Mucosa of gallbladder (tissue), 1 donor: ENCODE results near the gene VPS16. TPM values are rescaled to one million over a fixed set of nuclear protein-coding genes. Genes with fewer than 3 reads are reported as not detected.

ENCODE experiments used
- DNase-seq: peaks from one replicate; pipeline ENCODE4 v3.0.0-alpha.2; 2020; ENCODE audit warnings: low spot score
- total RNA-seq: library from RNA; stranded (reverse); gene quantifications from one replicate; pipeline ENCODE4 v1.2.1, GENCODE V29; 2021
- donor health status: DM: no; HTN: no; CAD: no.

Gene VPS16
- total RNA-seq, 1 donor from 2014 or later: 43.2 TPM

GRCh38 chr20:2899243-2899642 lies 58.7 kb downstream of the VPS16 start:
- no peak for DNase-seq

GRCh38 chr20:2900845-2901592 lies 60.5 kb downstream of the VPS16 start:
- no peak for DNase-seq

- no peak for DNase-seq
Measured at GRCh38 chr20:2902291-2902690, 61.7 kb downstream of the VPS16 start.

GRCh38 chr20:2902818-2903217 lies 62.3 kb downstream of the VPS16 start:
- DNase-seq: no peak

- no peak for DNase-seq
Measured at GRCh38 chr20:2903686-2904085, 63.1 kb downstream of the VPS16 start.

- DNase-seq: no peak
Measured at GRCh38 chr20:2907519-2907918, 67.0 kb downstream of the VPS16 start.

- no peak for DNase-seq
Measured at GRCh38 chr20:2909953-2910352, 69.4 kb downstream of the VPS16 start.

GRCh38 chr20:2911200-2911599 lies 70.7 kb downstream of the VPS16 start:
- DNase-seq: no peak

GRCh38 chr20:2914160-2914559 lies 73.6 kb downstream of the VPS16 start:
- peak; percentile 12 for DNase-seq

Other genes starting within 250 kb of the VPS16 start
- gene NOP56, start 188.1 kb upstream of the VPS16 start, total RNA-seq: 82.9 TPM
- 81.0 TPM for gene IDH3B, start 176.5 kb upstream of the VPS16 start, total RNA-seq
- gene EBF4, start 148.0 kb upstream of the VPS16 start, total RNA-seq: 12.7 TPM
- gene CPXM1, start 40.1 kb upstream of the VPS16 start, total RNA-seq: 6.8 TPM
- not detected for gene C20orf141, start 25.8 kb upstream of the VPS16 start, total RNA-seq
- not detected for gene TMEM239, start 24.4 kb upstream of the VPS16 start, total RNA-seq
- gene PCED1A, start 90 bp upstream of the VPS16 start, total RNA-seq: 48.8 TPM
- 57.5 TPM for gene PTPRA, start 32.7 kb downstream of the VPS16 start, total RNA-seq
- gene GNRH2, start 202.9 kb downstream of the VPS16 start, total RNA-seq: 0.75 TPM
- 46.6 TPM for gene MRPS26, start 205.3 kb downstream of the VPS16 start, total RNA-seq
- 0.46 TPM for gene OXT, start 230.9 kb downstream of the VPS16 start, total RNA-seq
- gene AVP, start 244.0 kb downstream of the VPS16 start, total RNA-seq: not detected